Omental fat pad (tissue), 4 donors: ENCODE measurements around the gene VANGL2. TPM values are rescaled to one million over a fixed set of nuclear protein-coding genes. Genes with fewer than 3 reads are reported as not detected.

Experiments used
- ATAC-seq: fragments of 150-250 bp; one replicate; pipeline ENCODE4 v1.9.1; 2016; ENCODE audit warnings: mild to moderate bottlenecking, moderate library complexity; ENCODE audit not compliant: low FRiP score
- DNase-seq: peaks from one replicate; pipeline ENCODE4 v3.0.0-alpha.2; 2019; ENCODE audit warnings: low spot score
- CTCF ChIP-seq, 3 donors: fragments of 450-650 bp; IDR thresholded peaks; one replicate each; pipeline ENCODE4 v1.5.1; 2016 to 2017; ENCODE audit warnings: antibody characterized with exemption in 3 of 3, mild to moderate bottlenecking in 3 of 3, moderate library complexity in 2 of 3
- total RNA-seq, 4 donors: library from RNA; depleted of rRNA; stranded (reverse); fragments of >200 nt; gene quantifications; one replicate each; pipeline ENCODE4 v1.1.0, GENCODE V29; 2016

VANGL2 gene
- total RNA-seq, 4 donors from 2014 or later, result 0.36 to 2.0 (median 1.0) TPM

GRCh38 chr1:160363951-160364735, 36.2 kb upstream of the VANGL2 start:
- TF ChIP-seq CTCF (IDR thresholded peaks at IDR 0.05), result no peak
- ATAC-seq (no peak), DNase-seq (no peak)

- ATAC-seq, result no peak
- no peak for TF ChIP-seq CTCF (IDR thresholded peaks at IDR 0.05)
- DNase-seq, result no peak
Observed at GRCh38 chr1:160365325-160365724, 35.0 kb upstream of the VANGL2 start.

- TF ChIP-seq CTCF (IDR thresholded peaks at IDR 0.05), result no peak
- DNase-seq, result no peak
- no peak for ATAC-seq
Observed at GRCh38 chr1:160366731-160367515, 33.4 kb upstream of the VANGL2 start, which contains the start of gene NHLH1. Gene NHLH1, plus strand, starts transcription at chr1:160367071. Its CDS starts 3,661 bp downstream, at chr1:160370732.

GRCh38 chr1:160367516-160367900, 32.9 kb upstream of the VANGL2 start:
- no peak for ATAC-seq
- DNase-seq, result no peak
- no peak for TF ChIP-seq CTCF (IDR thresholded peaks at IDR 0.05)

- TF ChIP-seq CTCF (IDR thresholded peaks at IDR 0.05), result no peak
- DNase-seq (no peak), ATAC-seq (no peak)
Observed at GRCh38 chr1:160367934-160368923, 32.1 kb upstream of the VANGL2 start.

GRCh38 chr1:160369087-160369486, 31.3 kb upstream of the VANGL2 start:
- TF ChIP-seq CTCF (IDR thresholded peaks at IDR 0.05), result no peak
- ATAC-seq (no peak), DNase-seq (no peak)
